Mucosa of descending colon (tissue), 3 donors: ENCODE data around the gene NBPF14. TPM values are rescaled to one million over a fixed set of nuclear protein-coding genes. Genes with fewer than 3 reads are reported as not detected.
"Not testable (repeated sequence)": the region's sequence is repeated elsewhere in the genome, so short reads cannot be mapped to it uniquely, and the experiment has no call there.

Experiments used
- ATAC-seq: fragments of 200-7000 bp; cut with Tn5 transposase; one replicate; pipeline ENCODE4 v1.9.1; 2020; ENCODE audit warnings: mild to moderate bottlenecking, moderate library complexity
- DNase-seq, 3 donors: peaks; one replicate each; pipeline ENCODE4 v3.0.0-alpha.2; 2020
- H3K36me3 ChIP-seq: fragments of 200-600 bp; one replicate; pipeline ENCODE4 v1.8.0; 2021; ENCODE audit warnings: low read depth, mild to moderate bottlenecking
- H3K4me1 ChIP-seq: fragments of 200-600 bp; one replicate; pipeline ENCODE4 v1.8.0; 2021; ENCODE audit warnings: low read depth, mild to moderate bottlenecking
- H3K4me3 ChIP-seq: fragments of 200-600 bp; one replicate; pipeline ENCODE4 v1.8.0; 2021; ENCODE audit warnings: mild to moderate bottlenecking
- H3K9me3 ChIP-seq: fragments of 200-600 bp; one replicate; pipeline ENCODE4 v1.8.0; 2021; ENCODE audit warnings: mild to moderate bottlenecking
- intact Hi-C, 2 donors: fragments of 100-400 bp; cut with DNase I in 1 of 2; cut with micrococcal nuclease in 1 of 2; formaldehyde crosslinking; loops; one replicate each; pipeline versions ENCODE4 v1.11.0 to v1.11.1; 2022; cut with DNase I, micrococcal nuclease
- total RNA-seq, 3 donors: library from RNA; stranded (reverse); fragmentation: NEBNext Ultra II Directional in 2 of 3; extraction: Animal tissue kit (Norgen Biotek cat#: 25700) in 2 of 3; gene quantifications; one replicate each; pipeline versions ENCODE4 v1.2.1 to v1.2.4, GENCODE V29; 2021 to 2023
- donor health status: DM: no; HTN: no; CAD: no; lungs with moderate emphysema.
- donor health status: DM: no; HTN: no; CAD: no.
- donor health status: DM: no; HTN: yes; CAD: no.

NBPF14 gene
- total RNA-seq, 3 donors from 2014 or later, result 17.1 to 28.8 (median 18.5) TPM

- H3K4me1 ChIP-seq, ATAC-seq, H3K36me3 ChIP-seq, DNase-seq, intact Hi-C loops, H3K9me3 ChIP-seq, H3K4me3 ChIP-seq: not testable (repeated sequence)
These were observed 83.1 kb downstream of the NBPF14 start for GRCh38 chr1:148512571-148513184.

GRCh38 chr1:148493933-148494332 lies 101.9 kb downstream of the NBPF14 start:
- DNase-seq, intact Hi-C loops, H3K4me1 ChIP-seq, H3K36me3 ChIP-seq, ATAC-seq, H3K9me3 ChIP-seq, H3K4me3 ChIP-seq: not testable (repeated sequence)

- H3K4me1 ChIP-seq, DNase-seq, H3K4me3 ChIP-seq, H3K9me3 ChIP-seq, H3K36me3 ChIP-seq, intact Hi-C loops, ATAC-seq: not testable (repeated sequence)
These were observed 112.8 kb downstream of the NBPF14 start, which contains the start of gene PPIAL4G for GRCh38 chr1:148483029-148483428. PPIAL4G (minus strand) TSS chr1:148483302; CDS start chr1:148483252, 50 bp downstream.

Other genes with a start within 250 kb of the NBPF14 start
- under 1 TPM; 0.09 to 0.19 (median 0.12) TPM for gene PPIAL4G, start 112.7 kb downstream of the NBPF14 start, total RNA-seq
- gene NUDT4B, start 152.8 kb upstream of the NBPF14 start, total RNA-seq, result 1 to 10 TPM in 1 of 3 donors, under 1 TPM in 1, not detected in 1; 0.61 to 1.4 TPM
- gene PDE4DIP, start 248.4 kb upstream of the NBPF14 start, total RNA-seq, result 10 to 100 TPM; 49.3 to 62.1 (median 58.6) TPM